Measurements from ENCODE around the gene TNRC6C.

Gene TNRC6C

GRCh38 chr17:78016852-78017251 lies 58.3 kb downstream of the TNRC6C start:
- DNase-seq = no peak

- DNase-seq = no peak
Observed at GRCh38 chr17:78019367-78019975, 61.0 kb downstream of the TNRC6C start.

DNA sequence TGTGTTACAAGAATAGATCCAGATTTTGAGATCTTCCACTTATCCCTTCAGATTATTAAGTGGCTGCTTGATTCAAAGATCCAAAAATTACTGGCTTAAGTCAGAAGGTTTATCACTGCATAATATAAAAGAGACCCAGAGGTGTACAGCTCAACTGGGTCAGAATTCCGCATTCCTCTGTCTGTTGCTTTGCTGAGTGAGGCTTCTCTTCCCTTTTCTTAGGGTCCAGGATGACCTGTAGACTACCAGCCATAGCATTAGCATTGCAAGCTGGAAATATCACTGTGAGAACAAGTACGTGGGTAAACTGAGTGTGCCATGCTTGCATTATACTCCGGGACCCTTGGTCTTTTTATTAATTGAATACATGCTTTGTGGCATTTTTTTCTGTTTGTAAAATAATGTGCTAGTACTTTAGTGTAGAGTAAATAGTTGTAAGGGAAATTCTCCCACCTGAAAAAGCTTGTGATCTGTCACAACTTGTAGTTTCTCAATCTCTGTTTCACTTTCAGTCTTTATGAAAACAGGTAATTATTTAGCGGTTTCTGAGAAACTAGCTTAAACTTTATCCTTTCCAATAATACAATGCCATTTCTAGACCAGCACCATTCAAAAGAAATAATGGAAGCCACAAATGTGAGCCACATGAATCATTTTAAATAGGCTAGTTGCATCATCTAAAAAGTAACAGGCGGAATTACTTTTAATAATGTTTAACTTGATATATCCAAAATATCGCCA lies 61.6 kb downstream of the TNRC6C start:
- DNase-seq = no peak

DNA sequence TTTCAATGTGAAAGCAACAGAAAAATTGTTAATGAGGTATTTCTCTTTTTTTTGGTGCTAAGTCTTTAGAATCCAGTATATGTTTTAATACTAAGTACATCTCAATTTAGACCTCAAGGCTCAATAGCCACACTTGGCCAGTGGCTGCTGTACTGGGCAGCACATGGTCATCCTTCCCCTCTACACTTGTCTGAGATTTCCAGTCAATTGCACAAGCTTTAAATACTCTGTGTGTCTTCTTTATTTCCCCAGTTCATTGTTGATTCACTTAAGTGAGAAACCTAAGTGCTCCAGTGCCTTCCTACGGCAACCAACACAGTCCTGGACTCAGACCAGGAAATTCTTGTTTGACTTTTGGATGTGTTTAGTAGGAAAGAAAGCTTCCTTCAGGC lies 62.2 kb downstream of the TNRC6C start:
- no peak for DNase-seq

GRCh38 chr17:78022425-78022824 lies 63.9 kb downstream of the TNRC6C start:
- DNase-seq = no peak

- no peak for DNase-seq
Observed at GRCh38 chr17:78023042-78023441, 64.5 kb downstream of the TNRC6C start.

- no peak for DNase-seq
Observed at GRCh38 chr17:78026381-78026780, 67.9 kb downstream of the TNRC6C start.

DNA sequence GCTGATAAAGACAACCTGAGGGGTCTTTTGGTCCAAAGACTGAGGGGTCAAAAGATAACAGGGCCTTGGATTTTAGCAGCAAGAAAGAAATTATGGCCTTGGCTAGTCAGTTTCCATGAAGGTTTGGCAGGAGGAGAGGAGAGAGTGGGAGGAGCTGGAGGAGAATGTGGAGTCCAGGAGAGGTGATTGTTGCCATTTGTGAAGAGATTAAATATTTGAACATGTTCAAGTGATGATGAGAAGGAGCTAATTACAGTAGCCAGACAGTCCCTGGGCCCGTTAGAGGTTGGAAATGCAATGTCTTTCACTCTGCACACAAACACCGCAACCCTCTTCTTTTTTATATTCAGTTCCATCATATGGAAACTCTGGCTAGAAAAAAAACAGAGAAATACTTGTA lies 68.6 kb downstream of the TNRC6C start:
- DNase-seq = no peak

- no peak for DNase-seq
Observed at GRCh38 chr17:78029697-78030096, 71.2 kb downstream of the TNRC6C start.

DNA sequence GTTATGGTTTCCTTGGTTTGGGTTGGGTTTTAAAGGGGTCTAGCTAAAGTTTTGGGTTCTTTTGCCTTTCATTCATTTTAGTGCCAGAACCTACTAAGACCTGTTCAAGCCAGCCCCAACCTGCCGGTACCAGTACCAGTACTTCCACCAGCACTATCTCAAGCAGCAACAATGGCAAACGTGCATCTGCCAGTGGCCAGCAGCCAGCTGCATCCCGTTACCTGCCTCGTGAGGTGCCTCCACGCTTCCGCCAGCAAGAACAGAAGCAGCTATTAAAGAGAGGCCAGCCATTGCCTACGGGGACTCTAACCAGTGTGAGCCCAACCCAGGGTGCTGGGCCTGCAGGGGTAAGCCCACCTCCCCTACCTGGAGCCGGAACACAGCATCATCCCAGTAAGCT lies 72.9 kb downstream of the TNRC6C start:
- DNase-seq = no peak

DNA sequence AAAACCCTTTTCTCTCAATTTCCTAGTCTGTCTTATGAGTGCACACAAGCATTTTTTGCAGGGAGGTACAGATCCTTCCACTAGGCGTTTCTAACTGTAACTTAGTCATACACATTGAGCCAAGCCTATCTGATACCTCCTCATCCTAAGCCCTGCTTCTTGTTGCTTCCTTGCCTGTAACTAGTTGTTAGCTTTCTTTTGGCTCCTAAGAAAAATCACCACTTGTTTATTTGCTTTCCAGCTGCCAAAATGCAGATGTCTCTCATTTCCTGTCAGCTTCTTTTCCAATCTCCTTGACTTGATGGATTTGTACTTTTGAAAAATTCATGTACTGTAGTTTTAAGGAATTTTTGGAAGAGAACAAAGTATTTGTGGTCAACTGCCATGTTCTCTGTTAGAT lies 73.7 kb downstream of the TNRC6C start:
- no peak for DNase-seq

- no peak for DNase-seq
Observed at GRCh38 chr17:78034429-78035091, 76.1 kb downstream of the TNRC6C start.

DNA sequence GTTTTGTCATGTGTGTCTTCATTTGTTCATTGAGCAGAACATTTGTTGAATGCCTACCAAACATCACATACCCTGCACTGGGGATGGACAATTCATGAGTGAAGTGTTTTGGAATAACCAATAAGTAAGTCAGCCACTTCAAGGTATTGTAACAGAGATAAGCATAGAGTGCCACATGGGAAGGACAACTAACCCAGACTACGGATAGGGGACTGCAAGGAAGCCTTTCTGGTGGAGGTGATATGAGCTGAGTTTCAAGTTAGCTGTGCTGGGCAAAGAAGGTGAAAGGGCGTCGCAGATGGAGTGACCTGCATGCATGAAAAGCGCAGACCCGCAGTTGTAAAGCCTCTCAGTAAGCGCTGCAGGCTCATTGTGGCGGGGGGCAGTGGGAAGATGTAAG lies 78.8 kb downstream of the TNRC6C start:
- DNase-seq = no peak

DNA sequence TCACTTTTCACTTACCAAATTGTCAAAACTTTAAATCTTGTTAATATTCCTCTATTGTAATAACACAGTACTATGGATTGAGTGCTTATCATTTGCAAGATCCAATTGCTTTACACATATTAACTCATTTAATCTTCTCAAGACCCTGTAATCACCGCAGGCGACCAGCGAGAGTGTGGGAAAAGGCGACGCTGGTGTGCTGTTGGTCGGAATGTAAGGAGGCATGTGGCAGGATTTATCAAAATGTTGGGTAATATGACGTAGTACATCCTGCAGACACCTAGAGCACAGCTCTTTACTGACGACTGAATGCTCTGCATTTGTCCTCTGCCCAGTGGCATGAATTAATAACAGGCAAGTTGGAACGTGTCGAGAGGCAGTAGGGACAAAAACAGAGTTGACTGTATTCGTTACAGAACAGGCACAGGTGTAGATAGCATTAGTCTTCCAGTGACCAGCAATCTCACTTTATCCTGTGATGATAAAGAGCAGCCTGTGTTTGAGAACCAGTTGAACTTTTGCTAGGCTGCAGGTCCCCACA lies 80.3 kb downstream of the TNRC6C start:
- no peak for DNase-seq

- DNase-seq = no peak
Observed at GRCh38 chr17:78039581-78039980, 81.1 kb downstream of the TNRC6C start.

DNA sequence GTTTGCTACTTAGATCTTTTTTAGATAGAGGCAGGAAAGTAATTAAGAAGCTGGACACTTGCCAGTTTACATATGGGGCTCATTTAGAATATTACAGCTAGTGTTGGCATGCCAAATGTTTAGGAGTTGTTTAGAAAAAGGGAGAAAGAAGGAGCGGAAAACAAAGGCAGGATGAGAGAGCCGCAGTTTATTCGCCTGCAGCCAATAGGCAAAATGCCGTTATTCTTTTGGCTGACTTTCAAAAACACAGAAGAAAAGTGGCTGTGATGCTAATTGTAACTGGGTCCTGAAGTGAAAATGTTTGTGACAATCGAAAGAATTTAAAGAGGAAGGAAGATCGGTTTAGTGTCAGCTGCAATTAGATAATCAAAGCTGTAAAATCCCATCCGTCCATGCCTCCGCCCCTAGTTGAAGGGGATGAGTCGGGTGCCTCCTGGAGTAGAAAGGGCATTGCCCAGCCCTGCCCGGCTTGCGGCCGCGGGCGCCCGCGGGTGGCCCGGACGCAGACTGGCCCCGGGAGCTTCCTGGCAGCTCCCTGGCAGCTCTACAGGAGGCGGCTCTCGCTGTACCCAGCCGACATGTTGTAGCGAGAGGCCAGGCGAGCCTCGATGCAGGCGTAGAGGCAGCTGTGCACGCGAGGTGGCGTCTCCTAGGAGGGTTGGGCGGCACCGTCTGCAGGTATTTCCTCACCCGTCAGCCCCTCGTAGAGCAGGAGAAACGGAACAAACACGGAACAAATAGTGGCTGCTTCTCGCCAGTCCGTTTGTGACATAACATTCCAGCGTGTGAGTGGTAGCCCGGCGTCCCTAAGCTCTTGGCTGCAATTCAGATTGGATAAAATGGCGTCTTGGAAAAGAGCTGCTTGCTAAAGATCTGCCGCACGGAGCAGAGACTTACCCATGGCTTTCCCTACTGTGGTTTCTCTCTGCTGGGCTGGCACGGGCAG lies 82.2 kb downstream of the TNRC6C start:
- DNase-seq = no peak

DNA sequence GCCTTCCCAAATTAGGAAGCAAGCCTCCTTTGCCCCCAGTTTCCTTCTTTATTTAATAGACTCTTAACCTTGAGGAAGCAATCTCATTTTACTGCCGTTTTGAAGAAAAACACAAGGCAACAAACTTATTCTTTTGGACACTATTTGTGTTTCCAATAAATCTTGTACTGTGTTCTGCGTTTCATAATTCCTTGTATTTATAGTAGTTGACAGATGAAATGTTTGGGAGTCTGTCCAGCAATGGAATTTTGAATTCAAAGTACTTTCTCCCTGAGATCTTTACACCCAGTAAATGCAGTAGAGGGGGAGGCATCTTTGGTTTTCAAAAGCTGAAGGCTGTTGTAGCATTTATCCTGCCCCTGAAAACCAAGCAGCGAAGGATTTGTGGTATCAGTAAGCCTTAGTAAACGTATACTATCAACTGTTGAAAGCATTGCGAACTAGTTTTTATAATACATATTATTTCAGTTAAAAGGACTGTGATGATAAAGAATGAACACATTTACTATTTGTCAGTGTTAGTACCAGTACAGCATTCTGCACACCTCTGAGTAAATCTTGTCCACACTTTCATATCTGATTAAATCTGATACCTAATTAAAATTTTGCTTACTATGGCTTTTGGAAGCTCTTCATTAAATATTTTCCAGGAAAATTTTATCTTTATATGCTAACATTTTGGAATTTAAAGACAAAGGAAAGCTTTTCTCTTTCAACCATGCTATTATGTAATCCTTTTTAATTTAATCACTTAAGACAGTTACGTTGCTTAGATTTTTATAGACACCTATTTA lies 83.1 kb downstream of the TNRC6C start:
- no peak for DNase-seq

DNA sequence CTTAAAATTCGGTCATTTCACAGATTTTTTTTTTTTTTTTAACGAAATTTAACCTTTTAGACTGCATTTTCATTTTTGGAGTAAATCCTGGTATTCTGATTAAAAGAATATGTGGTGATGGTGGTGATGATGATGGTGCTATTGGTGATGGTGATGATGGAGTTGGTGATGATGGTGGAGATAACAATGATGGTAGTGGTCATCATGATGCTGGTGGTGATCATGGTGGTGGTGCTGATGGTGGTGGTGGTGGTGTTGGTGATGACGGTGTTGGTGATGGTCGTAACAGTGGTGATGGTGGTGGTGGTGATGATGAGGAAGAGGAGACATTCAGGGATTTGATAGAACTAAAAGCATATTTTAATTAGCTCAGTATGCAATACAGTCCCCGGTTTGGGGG lies 84.0 kb downstream of the TNRC6C start:
- no peak for DNase-seq

- DNase-seq = no peak
Observed at GRCh38 chr17:78043031-78043430, 84.5 kb downstream of the TNRC6C start.

- DNase-seq = no peak
Observed at GRCh38 chr17:78044280-78044835, 85.9 kb downstream of the TNRC6C start.

- DNase-seq = no peak
Observed at GRCh38 chr17:78045316-78045715, 86.8 kb downstream of the TNRC6C start.

DNA sequence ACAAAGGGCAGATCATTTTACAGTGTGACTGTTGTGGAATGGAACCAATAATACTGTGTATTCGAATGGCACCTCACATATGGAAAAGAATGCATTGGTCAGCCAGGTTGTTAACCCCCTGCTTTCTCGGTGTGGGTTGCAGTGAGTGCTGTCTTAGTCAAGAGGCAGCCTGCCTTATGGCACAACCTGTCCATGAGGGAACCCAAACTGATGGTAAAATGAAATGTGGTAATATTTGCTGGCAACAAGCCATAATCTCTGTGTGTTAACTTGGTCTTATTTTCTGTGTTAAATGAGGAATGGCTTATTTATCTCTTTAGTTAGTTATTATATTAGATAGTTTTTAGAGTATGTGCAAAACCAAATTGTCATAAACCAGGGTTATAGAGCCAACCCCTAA lies 88.4 kb downstream of the TNRC6C start:
- DNase-seq = no peak
